Endodermal cell (in vitro differentiated cells): Measurements from ENCODE around the gene SUGP2. TPM values are rescaled to one million over a fixed set of nuclear protein-coding genes. Genes with fewer than 3 reads are reported as not detected.

ENCODE experiments used
- DNase-seq: peaks from one replicate; pipeline ENCODE4 v3.0.0-alpha.2; 2017
- H3K27ac ChIP-seq: 2 replicates; pipeline ENCODE4 v1.5.1; 2013; ENCODE audit warnings: mild to moderate bottlenecking, low read depth, low read length, moderate library complexity
- H3K27me3 ChIP-seq: 2 replicates; pipeline ENCODE4 v1.6.1; 2013; ENCODE audit warnings: mild to moderate bottlenecking, low read length, moderate library complexity; ENCODE audit not compliant: insufficient read depth, control insufficient read depth, poor library complexity, severe bottlenecking
- H3K36me3 ChIP-seq: 2 replicates; pipeline ENCODE4 v1.7.0; 2013; ENCODE audit warnings: mild to moderate bottlenecking, low read length, moderate library complexity; ENCODE audit not compliant: control insufficient read depth, insufficient read depth
- H3K4me1 ChIP-seq: one replicate; pipeline ENCODE4 v1.7.0; 2013; ENCODE audit warnings: low read length; ENCODE audit not compliant: control insufficient read depth, insufficient read depth
- H3K4me3 ChIP-seq: 2 replicates; pipeline ENCODE4 v1.5.1; 2013; ENCODE audit warnings: mild to moderate bottlenecking, low read length, moderate library complexity
- H3K9ac ChIP-seq: 2 replicates; pipeline ENCODE4 v1.6.1; 2013; ENCODE audit warnings: mild to moderate bottlenecking, low read length, moderate library complexity; ENCODE audit not compliant: poor library complexity, severe bottlenecking; ENCODE audit errors: extremely low read depth
- H3K9me3 ChIP-seq: 2 replicates; pipeline ENCODE4 v1.6.1; 2013; ENCODE audit warnings: mild to moderate bottlenecking, low read length, moderate library complexity; ENCODE audit not compliant: control insufficient read depth
- H3K27ac Mint-ChIP-seq: 2 replicates; pipeline ENCODE4 v1.8.0; 2020; ENCODE audit warnings: mixed read lengths
- H3K27me3 Mint-ChIP-seq: 2 replicates; pipeline ENCODE4 v1.8.0; 2021; ENCODE audit warnings: mild to moderate bottlenecking, mixed read lengths; ENCODE audit not compliant: insufficient read depth
- H3K36me3 Mint-ChIP-seq: 2 replicates; pipeline ENCODE4 v1.8.0; 2020; ENCODE audit warnings: low read depth, mixed read lengths
- H3K4me1 Mint-ChIP-seq: 2 replicates; pipeline ENCODE4 v1.8.0; 2020; ENCODE audit warnings: mixed read lengths
- H3K4me3 Mint-ChIP-seq: 2 replicates; pipeline ENCODE4 v1.8.0; 2020; ENCODE audit warnings: mild to moderate bottlenecking, moderate library complexity, mixed read lengths
- H3K9me3 Mint-ChIP-seq: 2 replicates; pipeline ENCODE4 v1.8.0; 2020; ENCODE audit warnings: mild to moderate bottlenecking, mixed read lengths
- CTCF ChIP-seq: fragments of 200-600 bp; sonication (generic); conservative IDR thresholded peaks from 2 replicates; pipeline ENCODE4 v1.5.0; 2021; ENCODE audit warnings: antibody characterized with exemption, mild to moderate bottlenecking
- WGBS, 2 experiments: methylation state at CpG; one replicate each; pipeline versions ENCODE4 v1.1.5 to v1.1.7; 2013; ENCODE audit warnings: missing lambda C conversion rate in 2 of 2, mixed read lengths in 1 of 2; ENCODE audit not compliant: insufficient coverage in 1 of 2, insufficient read length in 1 of 2; 5-methylcytosine and 5-hydroxymethylcytosine counted together
- total RNA-seq, 2 donors: library from RNA; stranded (reverse); fragmentation: NEBNext Ultra II Directional in 1 of 2; extraction: Animal tissue kit (Norgen Biotek cat#: 25700) in 1 of 2; gene quantifications; 2 replicates in 1 of 2; 3 replicates in 1 of 2; pipeline ENCODE4 v1.2.1, GENCODE V29; 2021

The SUGP2 gene
- total RNA-seq, 2 donors from 2014 or later, result 121 to 157 TPM

DNA sequence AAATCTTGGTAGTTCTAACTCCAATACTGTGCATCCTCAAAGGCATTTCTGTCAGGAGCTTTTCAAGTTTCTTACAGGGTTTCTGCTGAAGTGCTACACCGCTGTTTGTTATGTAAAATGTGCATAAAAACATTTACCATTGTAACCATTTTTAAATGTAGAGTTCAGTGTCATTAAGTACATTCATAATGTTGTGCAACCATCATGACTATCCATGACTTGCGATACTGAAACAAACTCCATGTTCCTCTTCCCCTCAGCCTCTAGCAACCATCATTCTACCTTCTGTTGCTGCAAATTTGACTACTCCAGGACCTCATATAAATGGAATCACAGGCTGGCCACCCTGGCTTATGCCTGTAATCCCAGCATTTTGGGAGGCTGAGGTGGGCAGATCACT is 16.1 kb upstream of the SUGP2 start:
- Mint-ChIP-seq H3K27me3 (no peaks in the 10 kb centered on the region), H3K27ac (peak overlapping the region; percentile 64), H3K4me1 (peaks cover 33% of the 10 kb centered on the region), H3K4me3 (no peak overlapping the region), H3K9me3 (no peaks in the 10 kb centered on the region), H3K36me3 (peaks cover 73% of the 10 kb centered on the region)
- H3K4me3 ChIP-seq, result no peak overlapping the region
- peaks cover 9% of the 10 kb centered on the region for H3K9me3 ChIP-seq
- H3K27ac ChIP-seq, result no peak overlapping the region
- H3K27me3 ChIP-seq, result no peaks in the 10 kb centered on the region
- peak overlapping the region; percentile 29 for H3K9ac ChIP-seq
- H3K36me3 ChIP-seq, result peaks cover 80% of the 10 kb centered on the region
- no peak for TF ChIP-seq CTCF
- WGBS, 2 experiments, result 95 to 100% methylated on average over 1 to 2 of the region's 2 CpGs
- DNase-seq, result no peak
- peaks cover 8% of the 10 kb centered on the region for H3K4me1 ChIP-seq

DNA sequence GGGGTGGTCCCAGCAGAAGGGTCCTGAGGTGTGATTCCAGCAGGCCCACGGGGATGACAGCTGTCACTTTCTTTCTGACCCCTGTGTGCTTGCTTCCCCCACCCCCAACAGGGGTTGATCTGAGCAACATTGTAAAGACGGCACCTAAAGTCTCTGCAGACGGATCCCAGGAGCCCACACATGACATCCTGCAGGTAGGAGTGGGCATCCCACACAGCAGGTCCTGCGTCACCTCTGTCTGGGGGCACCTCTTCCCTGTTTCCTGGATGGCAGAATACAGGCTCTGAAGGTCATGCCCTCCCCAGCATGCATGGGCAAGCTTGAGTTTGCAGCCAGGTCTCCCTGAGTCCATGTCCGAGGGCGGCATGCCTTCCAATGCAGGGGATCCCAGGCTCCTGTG is 10.6 kb upstream of the SUGP2 start:
- H3K4me1 Mint-ChIP-seq, result peaks cover 17% of the 10 kb centered on the region
- peaks cover 1% of the 10 kb centered on the region for H3K9me3 ChIP-seq
- no peak overlapping the region for H3K4me3 Mint-ChIP-seq
- DNase-seq, result no peak
- no peak overlapping the region for H3K9ac ChIP-seq
- no peak overlapping the region for H3K27ac Mint-ChIP-seq
- peaks cover 54% of the 10 kb centered on the region for H3K36me3 Mint-ChIP-seq
- H3K27ac ChIP-seq, result no peak overlapping the region
- H3K4me3 ChIP-seq, result no peak overlapping the region
- H3K27me3 ChIP-seq, result no peaks in the 10 kb centered on the region
- H3K36me3 ChIP-seq, result peaks cover 71% of the 10 kb centered on the region
- H3K4me1 ChIP-seq, result peaks cover 12% of the 10 kb centered on the region
- no peak for TF ChIP-seq CTCF
- 92 to 97% methylated on average over 5 to 6 of the region's 6 CpGs for WGBS, 2 experiments
- H3K27me3 Mint-ChIP-seq, result no peaks in the 10 kb centered on the region
- H3K9me3 Mint-ChIP-seq, result peaks cover 10% of the 10 kb centered on the region

GRCh38 chr19:19043481-19043880 is 10.2 kb upstream of the SUGP2 start:
- no peaks in the 10 kb centered on the region for H3K27me3 Mint-ChIP-seq
- Histone ChIP-seq H3K9me3 (peaks cover 5% of the 10 kb centered on the region), H3K4me1 (peaks cover 12% of the 10 kb centered on the region), H3K27ac (no peak overlapping the region), H3K9ac (no peak overlapping the region), H3K4me3 (no peak overlapping the region), H3K36me3 (peaks cover 75% of the 10 kb centered on the region), H3K27me3 (no peaks in the 10 kb centered on the region)
- peaks cover 13% of the 10 kb centered on the region for H3K4me1 Mint-ChIP-seq
- H3K4me3 Mint-ChIP-seq, result no peak overlapping the region
- 98 to 100% methylated on average over 1 to 6 of the region's 6 CpGs for WGBS, 2 experiments
- H3K9me3 Mint-ChIP-seq, result peaks cover 14% of the 10 kb centered on the region
- H3K27ac Mint-ChIP-seq, result no peak overlapping the region
- no peak for DNase-seq
- peaks cover 56% of the 10 kb centered on the region for H3K36me3 Mint-ChIP-seq
- no peak for TF ChIP-seq CTCF
